PC-3 (cell line): ENCODE results near the gene CLPSL2. TPM values are rescaled to one million over a fixed set of nuclear protein-coding genes. Genes with fewer than 3 reads are reported as not detected.

Experiments
- ATAC-seq: fragments of 200-7000 bp; cut with Tn5 transposase; 2 replicates; pipeline ENCODE4 v1.9.1; 2020; ENCODE audit warnings: mild to moderate bottlenecking, moderate library complexity
- BruUV-seq: library from RNA; stranded (reverse); fragments of 400-500 nt; replicated peaks from 2 replicates; lab custom pipeline; 2021; lab: Mats Ljungman, UMichigan
- CTCF ChIA-PET: fragments of 300-600 bp; sonication (Branson Sonifier 250); formaldehyde crosslinking; loops from one replicate; lab custom pipeline; 2022; ENCODE audit warnings: antibody characterized with exemption; lab: Charles Lee
- POLR2A ChIA-PET: fragments of 300-600 bp; sonication (Branson Sonifier 250); formaldehyde crosslinking; loops from one replicate; lab custom pipeline; 2022; ENCODE audit warnings: antibody characterized with exemption; ENCODE audit not compliant: unreplicated experiment; lab: Charles Lee
- DNase-seq: peaks from one replicate; pipeline ENCODE4 v3.0.0-alpha.2; 2015
- H2AFZ ChIP-seq: fragments of 300-600 bp; sonication (generic); 2 replicates; pipeline ENCODE4 v1.6.0; 2016; ENCODE audit warnings: antibody characterized with exemption, low read length
- H3F3A ChIP-seq: fragments of 300-600 bp; sonication (generic); one replicate; pipeline ENCODE4 v1.6.0; 2017; ENCODE audit warnings: antibody characterized with exemption, low read length, control low read depth, mild to moderate bottlenecking; ENCODE audit not compliant: unreplicated experiment
- H3K27ac ChIP-seq: fragments of 300-600 bp; sonication (generic); 2 replicates; pipeline ENCODE4 v1.5.1; 2016; ENCODE audit warnings: mild to moderate bottlenecking, low read length
- H3K27me3 ChIP-seq: fragments of 300-600 bp; sonication (generic); 2 replicates; pipeline ENCODE4 v1.6.1; 2016; ENCODE audit warnings: low read length, mixed read lengths
- H3K36me3 ChIP-seq: fragments of 300-600 bp; sonication (generic); 2 replicates; pipeline ENCODE4 v1.6.1; 2016; ENCODE audit warnings: low read depth, mixed run types, low read length, mixed read lengths
- H3K4me1 ChIP-seq: fragments of 300-600 bp; sonication (generic); 2 replicates; pipeline ENCODE4 v1.5.1; 2016; ENCODE audit warnings: low read length; ENCODE audit not compliant: insufficient read depth
- H3K4me2 ChIP-seq: fragments of 300-600 bp; sonication (generic); 2 replicates; pipeline ENCODE4 v1.6.0; 2016; ENCODE audit warnings: low read length
- H3K4me3 ChIP-seq: fragments of 300-600 bp; sonication (generic); 2 replicates; pipeline ENCODE4 v1.5.1; 2016; ENCODE audit warnings: mild to moderate bottlenecking, low read length, mixed read lengths
- H3K79me2 ChIP-seq: fragments of 300-600 bp; sonication (generic); 2 replicates; pipeline ENCODE4 v1.6.1; 2017; ENCODE audit warnings: low read length, mixed read lengths
- H3K9ac ChIP-seq: fragments of 300-600 bp; sonication (generic); 2 replicates; pipeline ENCODE4 v1.6.0; 2016; ENCODE audit warnings: mild to moderate bottlenecking, low read length
- H3K9me2 ChIP-seq: fragments of 300-600 bp; sonication (generic); replicated peaks from 2 replicates; pipeline ENCODE4 v1.6.1; 2016; ENCODE audit warnings: mixed run types, low read length, mixed read lengths
- H3K9me3 ChIP-seq: fragments of 300-600 bp; sonication (generic); 2 replicates; pipeline ENCODE4 v1.6.1; 2016; ENCODE audit warnings: low read length, mixed read lengths
- H4K20me1 ChIP-seq: fragments of 300-600 bp; sonication (generic); 2 replicates; pipeline ENCODE4 v1.6.1; 2016; ENCODE audit warnings: low read length, mixed read lengths
- EZH2 ChIP-seq: fragments of 300-600 bp; sonication (generic); IDR thresholded peaks from one replicate; pipeline ENCODE4 v1.6.1; 2017; ENCODE audit warnings: antibody characterized with exemption, mild to moderate bottlenecking, low read length; ENCODE audit not compliant: unreplicated experiment
- EZH2phosphoT487 ChIP-seq: fragments of 300-600 bp; sonication (generic); IDR thresholded peaks from 2 replicates; pipeline ENCODE4 v1.6.1; 2018; ENCODE audit warnings: mild to moderate bottlenecking, antibody characterized with exemption, low read length, borderline replicate concordance
- intact Hi-C: fragments of 100-400 bp; cut with micrococcal nuclease; formaldehyde crosslinking; loops from 2 replicates; pipeline ENCODE4 v1.9.0; 2023
- total RNA-seq: library from RNA; depleted of rRNA; stranded (reverse); fragments of >200 nt; gene quantifications from 2 replicates; pipeline ENCODE4 v1.2.3, GENCODE V29; 2014
- TF ChIP-seq, protein P1 (sequence below): fragments of 300-600 bp; sonication (generic); conservative IDR thresholded peaks from 2 replicates; pipeline ENCODE4 v1.5.1; 2017; ENCODE audit warnings: antibody characterized with exemption, low read depth, mild to moderate bottlenecking, low read length

Gene CLPSL2
- total RNA-seq, 1 experiment from 2014 or later = not detected

DNA sequence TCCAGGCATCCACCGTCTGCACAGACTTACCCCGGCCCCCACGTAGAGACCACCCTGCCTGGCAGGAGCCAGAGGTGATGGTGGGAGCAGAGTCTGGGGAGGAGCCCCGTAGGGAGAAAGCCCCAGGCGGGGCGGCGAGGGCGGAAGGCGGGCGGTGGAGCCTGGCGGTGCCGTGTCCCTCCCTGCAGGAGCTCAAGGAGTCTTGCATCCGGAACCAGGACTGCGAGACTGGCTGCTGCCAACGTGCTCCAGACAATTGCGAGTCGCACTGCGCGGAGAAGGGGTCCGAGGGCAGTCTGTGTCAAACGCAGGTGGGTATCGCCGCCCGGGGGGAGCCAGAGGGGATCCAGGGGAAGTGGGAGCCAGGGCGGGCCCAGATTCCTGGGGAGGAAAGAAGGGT, 10.4 kb downstream of the CLPSL2 start:
- TF ChIP-seq EZH2phosphoT487 = no peak
- TF ChIP-seq EZH2 = no peak
- TF ChIP-seq, protein P1, sequence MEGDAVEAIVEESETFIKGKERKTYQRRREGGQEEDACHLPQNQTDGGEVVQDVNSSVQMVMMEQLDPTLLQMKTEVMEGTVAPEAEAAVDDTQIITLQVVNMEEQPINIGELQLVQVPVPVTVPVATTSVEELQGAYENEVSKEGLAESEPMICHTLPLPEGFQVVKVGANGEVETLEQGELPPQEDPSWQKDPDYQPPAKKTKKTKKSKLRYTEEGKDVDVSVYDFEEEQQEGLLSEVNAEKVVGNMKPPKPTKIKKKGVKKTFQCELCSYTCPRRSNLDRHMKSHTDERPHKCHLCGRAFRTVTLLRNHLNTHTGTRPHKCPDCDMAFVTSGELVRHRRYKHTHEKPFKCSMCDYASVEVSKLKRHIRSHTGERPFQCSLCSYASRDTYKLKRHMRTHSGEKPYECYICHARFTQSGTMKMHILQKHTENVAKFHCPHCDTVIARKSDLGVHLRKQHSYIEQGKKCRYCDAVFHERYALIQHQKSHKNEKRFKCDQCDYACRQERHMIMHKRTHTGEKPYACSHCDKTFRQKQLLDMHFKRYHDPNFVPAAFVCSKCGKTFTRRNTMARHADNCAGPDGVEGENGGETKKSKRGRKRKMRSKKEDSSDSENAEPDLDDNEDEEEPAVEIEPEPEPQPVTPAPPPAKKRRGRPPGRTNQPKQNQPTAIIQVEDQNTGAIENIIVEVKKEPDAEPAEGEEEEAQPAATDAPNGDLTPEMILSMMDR = no peak
- intact Hi-C loops = loop anchor here (1.0 kb wide), 1 partner anchor 11 kb away; no protein-coding TSS in a partner anchor
- ChIA-PET POLR2A (interaction anchor here (0.8 kb wide), 1 partner anchor 12 kb away, joined by 4 read pairs; no protein-coding TSS in a partner anchor), CTCF (no interaction called here)
- Histone ChIP-seq H3K4me3 (peak overlapping the region; percentile 6; the same call in 1 of the 2 replicates), H3K79me2 (no peaks in the 10 kb centered on the region), H3K4me2 (peak overlapping the region; percentile 12; the same call in 1 of the 2 replicates), H4K20me1 (no peaks in the 10 kb centered on the region), H3K27me3 (peaks cover 35% of the 10 kb centered on the region), H3F3A (no peaks in the 10 kb centered on the region), H3K36me3 (no peaks in the 10 kb centered on the region), H3K9me2 (no peaks in the 10 kb centered on the region), H3K27ac (no peak overlapping the region), H3K4me1 (no peaks in the 10 kb centered on the region), H3K9me3 (no peaks in the 10 kb centered on the region), H3K9ac (no peak overlapping the region), H2AFZ (peak overlapping the region; percentile 42; the same call in 1 of the 2 replicates)
- no TSS peak for BruUV-seq
- DNase-seq (no peak), ATAC-seq (peak; percentile 46; the same call in 1 of the 2 replicates)

DNA sequence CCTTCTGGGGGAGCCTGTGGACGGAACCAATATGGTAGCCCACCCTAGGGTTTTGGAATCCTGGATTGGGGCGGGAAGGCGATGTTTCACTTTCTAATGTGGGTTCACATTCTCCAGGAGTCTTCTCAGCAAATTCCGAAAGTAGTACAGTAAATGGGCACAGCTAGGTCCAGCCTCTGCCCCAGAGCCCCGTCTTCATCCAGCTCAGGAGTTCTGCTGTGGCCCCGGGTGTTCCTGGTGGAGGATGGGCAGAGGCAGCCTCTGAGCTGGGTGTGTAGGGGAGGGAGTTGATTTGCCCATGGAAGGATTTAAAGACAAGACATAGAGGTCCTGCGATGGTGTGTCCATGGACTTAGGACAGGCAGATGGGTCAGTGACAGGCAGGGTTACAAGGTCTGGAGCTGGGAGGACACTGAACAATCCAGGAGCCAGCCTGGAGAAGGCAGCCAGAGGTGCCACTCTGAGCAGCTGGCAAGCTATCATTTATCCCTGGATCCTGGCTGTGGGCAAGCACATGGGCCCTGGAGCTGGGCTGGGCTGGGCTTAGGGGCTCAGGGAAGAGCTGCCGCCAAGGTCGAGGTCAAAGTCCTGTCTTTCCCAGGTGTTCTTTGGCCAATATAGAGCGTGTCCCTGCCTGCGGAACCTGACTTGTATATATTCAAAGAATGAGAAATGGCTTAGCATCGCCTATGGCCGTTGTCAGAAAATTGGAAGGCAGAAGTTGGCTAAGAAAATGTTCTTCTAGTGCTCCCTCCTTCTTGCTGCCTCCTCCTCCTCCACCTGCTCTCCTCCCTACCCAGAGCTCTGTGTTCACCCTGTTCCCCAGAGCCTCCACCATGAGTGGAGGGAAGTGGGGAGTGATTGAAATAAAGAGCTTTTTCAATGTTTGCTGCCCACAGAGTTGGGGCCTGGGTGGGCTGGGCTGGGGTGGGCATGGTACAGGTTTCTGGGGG, 11.1 kb downstream of the CLPSL2 start:
- Histone ChIP-seq H3K9me2 (no peaks in the 10 kb centered on the region), H3F3A (no peaks in the 10 kb centered on the region), H3K27ac (no peak overlapping the region), H3K4me2 (peak overlapping the region; percentile 12; the same call in 1 of the 2 replicates), H2AFZ (no peak overlapping the region), H3K4me3 (no peak overlapping the region; the same call in 1 of the 2 replicates), H4K20me1 (no peaks in the 10 kb centered on the region), H3K36me3 (no peaks in the 10 kb centered on the region), H3K27me3 (peaks cover 35% of the 10 kb centered on the region), H3K4me1 (no peaks in the 10 kb centered on the region), H3K9ac (no peak overlapping the region), H3K79me2 (no peaks in the 10 kb centered on the region), H3K9me3 (no peaks in the 10 kb centered on the region)
- ChIA-PET CTCF (no interaction called here), POLR2A (no interaction called here)
- no TSS peak for BruUV-seq
- DNase-seq = no peak
- TF ChIP-seq EZH2 = no peak
- TF ChIP-seq EZH2phosphoT487 = no peak
- TF ChIP-seq, protein P1 = no peak
- ATAC-seq = no peak; the same call in 1 of the 2 replicates
- intact Hi-C loops = loop anchor here (1.0 kb wide), 1 partner anchor 11 kb away; no protein-coding TSS in a partner anchor
